Right forelimb (tissue), 1 donor: ENCODE data around the gene FER.

ENCODE experiments used
- DNase-seq: peaks from one replicate; pipeline ENCODE4 v3.0.0-alpha.2; 2018

The FER gene

GRCh38 chr5:109192555-109193281, 445.0 kb downstream of the FER start:
- DNase-seq: no peak

- DNase-seq: no peak
Observed at GRCh38 chr5:109195667-109196066, 448.0 kb downstream of the FER start.

- DNase-seq: no peak
Observed at GRCh38 chr5:109196087-109196822, 448.6 kb downstream of the FER start.

GRCh38 chr5:109196823-109197160, 449.1 kb downstream of the FER start:
- no peak for DNase-seq

GRCh38 chr5:109199289-109199688, 451.6 kb downstream of the FER start:
- DNase-seq: no peak

- no peak for DNase-seq
Observed at GRCh38 chr5:109199799-109200620, 452.3 kb downstream of the FER start.

- DNase-seq: no peak
Observed at GRCh38 chr5:109215040-109215439, 467.3 kb downstream of the FER start.

- DNase-seq: no peak
Observed at GRCh38 chr5:109218818-109219217, 471.1 kb downstream of the FER start.

GRCh38 chr5:109223531-109223930, 475.8 kb downstream of the FER start:
- no peak for DNase-seq

- DNase-seq: no peak
Observed at GRCh38 chr5:109224276-109224882, 476.7 kb downstream of the FER start.

GRCh38 chr5:109225716-109226625, 478.3 kb downstream of the FER start:
- peak; percentile 48 for DNase-seq

GRCh38 chr5:109230369-109230768, 482.7 kb downstream of the FER start:
- DNase-seq: no peak

- DNase-seq: no peak
Observed at GRCh38 chr5:109231331-109231730, 483.6 kb downstream of the FER start.

GRCh38 chr5:109234381-109234780, 486.7 kb downstream of the FER start:
- no peak for DNase-seq

- no peak for DNase-seq
Observed at GRCh38 chr5:109239456-109239855, 491.8 kb downstream of the FER start.

- DNase-seq: no peak
Observed at GRCh38 chr5:109242518-109242917, 494.8 kb downstream of the FER start.

GRCh38 chr5:109246395-109246794, 498.7 kb downstream of the FER start:
- DNase-seq: no peak
